HG03460 (cell line): ENCODE data around the gene SOWAHA.
A peak's percentile ranks its signal among the peaks of the same experiment; 100 is the strongest.

Experiments
- ATAC-seq: cut with Tn5 transposase; IDR thresholded peaks from one replicate; pipeline ENCODE4 v1.9.1; 2021; ENCODE audit not compliant: unreplicated experiment

The SOWAHA gene

DNA sequence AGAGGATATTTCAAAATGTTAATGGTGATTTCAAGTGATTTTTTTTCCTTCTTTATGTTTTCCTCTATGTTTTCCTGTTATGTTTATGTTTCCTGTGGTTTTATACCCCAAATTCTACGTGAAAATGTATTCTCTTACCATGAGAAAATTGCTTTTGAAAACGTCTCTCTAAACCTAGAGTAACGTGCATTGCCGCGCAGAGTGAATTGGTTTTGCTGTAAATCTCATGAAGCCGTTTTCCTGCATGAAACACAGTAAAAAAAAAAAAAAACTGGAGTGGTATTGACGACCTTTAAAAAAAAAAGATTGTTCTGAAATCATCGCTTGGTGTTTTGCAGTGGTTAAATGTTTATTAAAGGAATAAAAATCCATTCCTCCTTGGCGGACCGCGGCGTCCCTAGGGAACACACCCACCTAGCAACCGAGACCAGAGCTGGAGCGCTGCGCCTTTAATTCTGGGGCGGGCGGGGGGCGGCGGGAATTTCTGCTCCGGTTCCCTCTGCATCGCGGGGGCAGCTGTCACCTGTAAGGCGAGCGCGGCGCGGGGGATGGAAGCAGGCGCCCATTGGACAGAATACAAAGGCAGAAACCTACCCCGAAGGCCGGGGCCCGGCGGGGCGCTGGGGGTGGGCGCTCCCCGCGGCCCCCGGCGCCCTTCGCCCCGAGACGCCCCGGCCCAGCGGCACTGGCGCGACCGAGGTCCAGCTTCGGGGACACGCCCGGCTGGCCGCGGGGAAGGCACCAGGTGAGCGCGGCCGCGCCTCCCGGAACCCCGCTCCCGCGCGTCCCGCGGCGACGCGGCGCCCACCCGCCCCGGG lies at the start of gene SOWAHA:
Gene SOWAHA (plus strand): TSS at position 522 of the 818 bp plus-strand sequence. CDS start 320 bp downstream, outside the sequence.
- ATAC-seq = no peak

DNA sequence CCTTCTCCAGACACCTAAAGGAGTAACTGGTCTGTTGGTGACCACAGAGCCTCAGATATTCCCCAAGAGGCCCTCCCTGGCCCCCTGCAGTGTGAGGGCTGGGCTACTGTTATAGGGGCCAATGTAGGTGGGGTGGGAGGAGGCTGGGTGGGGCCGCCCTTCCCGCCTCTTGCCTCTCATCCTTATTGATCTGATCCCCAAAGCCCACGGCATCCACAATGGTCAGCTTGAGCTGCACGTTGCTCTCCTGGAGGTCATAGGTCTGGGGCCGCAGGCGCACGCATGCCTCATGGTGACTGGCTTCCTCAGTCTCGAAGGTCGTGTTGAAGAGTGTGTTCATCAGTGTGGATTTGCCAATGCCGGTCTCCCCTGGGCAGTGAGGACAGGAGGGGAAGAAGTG lies 49.1 kb upstream of the SOWAHA start:
- ATAC-seq = no peak

DNA sequence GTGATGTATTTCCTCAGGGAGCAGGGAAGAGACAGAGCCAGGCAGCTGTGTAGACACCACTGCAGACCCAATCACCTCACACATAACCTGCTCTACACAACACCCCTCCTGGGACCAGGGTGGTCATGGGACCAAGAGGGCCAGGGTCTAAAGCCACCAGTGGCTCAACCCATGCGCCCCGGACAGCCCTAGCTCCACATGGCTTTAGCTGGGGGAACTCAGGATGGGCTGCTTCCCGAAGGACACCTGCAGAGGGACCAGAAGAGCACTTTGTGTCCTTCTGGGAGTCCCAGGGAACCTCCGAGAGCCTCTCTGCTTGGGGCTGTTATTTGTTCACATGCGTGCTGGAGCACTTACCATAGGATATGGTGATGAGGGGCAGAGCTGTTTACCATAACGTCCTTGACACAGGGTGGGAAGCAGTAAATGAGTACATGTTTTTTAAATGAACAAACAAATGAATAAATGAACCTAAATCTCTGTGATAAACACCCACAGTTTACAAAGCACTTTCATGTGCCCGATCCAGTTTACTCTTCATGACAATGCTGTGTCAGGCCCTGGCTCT lies 48.3 kb upstream of the SOWAHA start:
- ATAC-seq = no peak

DNA sequence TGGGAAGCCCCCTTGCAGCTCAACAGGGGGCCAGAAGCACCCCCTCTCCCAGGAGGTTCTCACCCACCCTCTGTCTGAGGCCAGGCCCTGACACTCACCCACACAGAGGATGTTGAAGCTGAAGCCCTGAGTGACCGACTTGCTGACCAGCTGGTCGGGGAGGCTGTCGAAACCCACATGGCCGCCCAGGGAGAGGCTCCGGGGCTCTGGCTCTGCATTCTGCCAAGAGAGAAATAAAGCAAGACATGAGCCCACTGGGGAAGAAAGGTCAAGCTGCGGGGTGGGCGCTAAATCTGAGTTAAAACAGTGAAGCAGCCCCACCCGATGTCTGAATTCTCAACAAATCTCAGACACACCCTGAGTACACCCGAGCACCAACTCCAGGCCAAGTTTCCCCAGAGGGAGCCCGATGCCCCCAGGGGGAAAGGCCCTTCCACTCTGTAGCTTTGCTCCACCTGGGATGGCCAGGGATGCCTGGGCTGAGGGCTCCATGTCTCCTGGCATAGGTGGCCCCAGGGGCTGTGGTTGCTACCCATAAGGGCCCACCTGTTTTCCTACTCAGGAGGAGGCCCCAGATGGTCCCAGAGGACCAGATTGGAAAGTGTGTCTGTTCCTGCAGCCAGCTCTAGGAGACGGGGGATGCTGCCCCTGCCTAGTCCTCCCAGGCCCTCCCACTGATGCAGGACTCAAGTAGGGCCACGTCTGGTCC lies 47.6 kb upstream of the SOWAHA start:
- no peak for ATAC-seq

DNA sequence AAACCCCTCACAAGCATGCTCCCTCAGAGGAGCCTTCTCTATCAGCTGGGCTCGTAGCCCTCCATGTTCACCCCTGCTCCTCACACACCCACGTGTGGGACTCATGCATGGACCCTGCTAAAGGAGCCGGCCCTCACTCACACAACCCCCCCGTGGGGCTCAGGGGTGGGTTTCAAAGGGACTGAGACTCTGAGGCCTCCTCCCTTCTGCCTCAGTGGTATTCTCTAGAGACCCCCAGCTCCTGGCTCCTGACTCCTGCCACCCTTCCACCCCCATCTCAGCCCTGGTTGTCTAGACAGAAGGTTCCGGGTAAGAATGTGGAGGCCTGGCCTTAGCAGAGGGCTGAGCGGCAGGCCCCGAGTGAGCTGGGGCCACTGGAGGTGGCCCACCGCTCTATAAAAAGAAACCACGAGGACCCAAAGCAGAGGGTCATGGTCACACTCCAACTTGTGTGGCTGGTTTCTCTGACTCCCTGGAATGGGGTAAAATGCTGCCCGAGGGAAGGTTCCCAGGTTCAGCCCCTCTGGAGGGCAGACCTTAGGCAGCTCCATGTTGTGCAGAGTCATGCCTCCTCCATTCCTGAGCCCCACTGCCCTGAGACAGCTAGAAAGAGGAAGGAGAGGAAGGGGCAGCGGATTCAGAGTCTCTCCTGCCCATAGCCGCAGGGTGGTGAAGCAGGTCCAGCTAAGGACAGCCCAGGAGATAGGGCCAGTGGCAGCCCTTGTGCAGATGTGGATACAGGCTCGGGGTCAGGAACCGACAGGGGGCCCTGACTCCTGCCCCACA lies 46.9 kb upstream of the SOWAHA start:
- ATAC-seq = no peak

DNA sequence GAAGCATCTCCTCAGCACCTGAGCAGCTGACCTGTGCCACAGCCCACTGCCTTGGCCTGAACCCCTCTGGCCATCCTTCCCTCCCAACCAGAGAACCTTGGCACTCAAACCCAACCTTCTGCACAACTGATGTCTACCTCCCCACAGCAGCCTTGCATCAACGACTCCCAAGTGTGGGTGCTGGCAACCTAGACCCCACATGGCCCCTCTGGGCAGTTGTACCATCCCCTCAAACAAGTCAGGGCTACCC lies 46.4 kb upstream of the SOWAHA start:
- no peak for ATAC-seq

DNA sequence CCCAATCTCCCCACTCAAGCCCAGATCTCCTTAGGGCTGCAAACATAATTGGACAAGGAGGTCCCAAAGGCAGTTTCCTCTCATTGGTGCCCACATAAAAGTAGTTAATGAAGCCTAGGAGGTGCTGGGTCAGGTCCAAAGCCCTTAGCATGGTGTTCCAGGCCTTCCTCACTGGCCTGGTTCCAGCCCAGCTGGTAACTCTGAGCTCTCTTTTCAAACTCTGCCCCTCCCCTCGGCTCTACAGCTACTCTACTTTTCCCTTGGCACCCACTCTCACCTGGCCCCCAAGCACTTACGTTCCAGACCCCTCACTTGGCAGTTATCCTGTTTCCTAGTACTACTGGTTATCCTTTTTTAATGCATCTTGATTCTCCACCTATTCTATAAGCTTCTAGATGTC lies 46.0 kb upstream of the SOWAHA start:
- ATAC-seq = no peak

DNA sequence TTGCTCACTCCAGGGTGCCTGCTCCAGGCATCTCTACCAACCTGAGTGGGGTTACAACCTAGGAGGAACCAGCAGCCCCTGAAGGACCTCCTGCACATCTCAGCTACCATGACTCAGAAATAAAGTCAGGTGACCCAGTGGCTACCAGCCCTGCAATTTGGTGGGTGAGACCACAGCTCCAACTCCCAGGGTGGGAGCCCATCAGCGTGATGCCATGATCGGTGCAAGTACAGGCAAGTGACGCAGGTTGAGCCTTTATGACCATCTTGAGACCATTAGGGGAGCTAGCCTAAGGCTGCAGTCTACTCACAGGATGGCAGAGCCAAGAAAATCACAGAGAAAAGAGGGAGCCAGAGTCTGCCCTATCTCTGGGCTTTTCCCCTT lies 44.6 kb upstream of the SOWAHA start:
- ATAC-seq = no peak

DNA sequence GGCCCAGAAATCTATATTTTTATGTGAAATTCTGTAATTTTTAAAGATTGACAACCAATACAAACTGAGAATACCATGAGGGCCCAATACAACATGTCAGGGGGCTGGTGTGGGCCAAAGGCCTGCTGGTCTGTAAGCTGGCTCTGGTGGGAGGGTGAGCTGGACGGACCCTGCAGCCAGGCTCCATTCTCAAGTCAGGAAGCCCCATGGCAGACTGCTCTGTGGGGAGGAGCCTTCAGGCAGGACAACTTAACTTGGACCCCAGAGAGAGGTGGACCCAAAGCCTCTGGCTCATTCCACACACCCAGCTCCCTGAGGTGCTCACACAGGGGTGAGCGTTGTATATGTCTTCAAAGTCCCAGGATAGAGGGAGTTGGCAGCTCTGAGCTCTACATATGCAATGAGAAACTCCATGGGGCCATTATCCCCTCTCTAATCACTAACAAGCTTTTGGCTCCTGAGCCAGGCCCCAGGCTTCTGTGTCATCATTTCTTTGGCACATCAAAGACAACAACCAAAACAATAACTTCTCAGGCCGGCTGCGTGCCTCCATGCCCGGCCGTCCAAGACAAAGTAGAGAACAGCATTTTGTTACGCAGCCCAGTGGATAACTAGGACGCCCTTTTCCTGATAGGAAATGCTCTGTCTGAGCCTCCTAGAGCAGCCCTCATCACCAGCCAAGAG lies 42.5 kb upstream of the SOWAHA start:
- ATAC-seq = no peak

DNA sequence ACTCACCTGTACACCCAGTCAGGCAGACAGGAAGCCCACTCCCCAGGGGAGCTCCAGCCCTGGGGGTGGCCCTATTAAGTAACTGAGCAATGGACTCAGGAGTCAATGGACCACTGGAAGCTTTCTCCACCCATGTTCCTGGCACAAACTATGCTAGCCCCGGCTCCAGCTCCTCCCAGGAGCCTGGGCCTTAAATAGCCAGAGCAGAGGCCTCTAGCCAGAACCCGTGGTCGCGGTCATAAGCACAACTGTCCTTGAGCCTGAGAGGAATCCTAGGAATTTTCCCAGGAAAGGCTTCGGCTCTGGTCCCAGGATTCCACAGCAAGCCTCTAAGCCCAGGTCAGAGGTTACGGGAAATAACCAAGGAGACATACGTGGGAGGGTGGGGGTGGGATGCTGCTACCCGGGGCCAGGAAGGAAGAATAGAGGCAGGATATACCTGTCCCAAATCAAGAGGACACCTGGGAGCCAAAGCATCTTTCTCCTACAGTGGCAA lies 41.6 kb upstream of the SOWAHA start:
- no peak for ATAC-seq

DNA sequence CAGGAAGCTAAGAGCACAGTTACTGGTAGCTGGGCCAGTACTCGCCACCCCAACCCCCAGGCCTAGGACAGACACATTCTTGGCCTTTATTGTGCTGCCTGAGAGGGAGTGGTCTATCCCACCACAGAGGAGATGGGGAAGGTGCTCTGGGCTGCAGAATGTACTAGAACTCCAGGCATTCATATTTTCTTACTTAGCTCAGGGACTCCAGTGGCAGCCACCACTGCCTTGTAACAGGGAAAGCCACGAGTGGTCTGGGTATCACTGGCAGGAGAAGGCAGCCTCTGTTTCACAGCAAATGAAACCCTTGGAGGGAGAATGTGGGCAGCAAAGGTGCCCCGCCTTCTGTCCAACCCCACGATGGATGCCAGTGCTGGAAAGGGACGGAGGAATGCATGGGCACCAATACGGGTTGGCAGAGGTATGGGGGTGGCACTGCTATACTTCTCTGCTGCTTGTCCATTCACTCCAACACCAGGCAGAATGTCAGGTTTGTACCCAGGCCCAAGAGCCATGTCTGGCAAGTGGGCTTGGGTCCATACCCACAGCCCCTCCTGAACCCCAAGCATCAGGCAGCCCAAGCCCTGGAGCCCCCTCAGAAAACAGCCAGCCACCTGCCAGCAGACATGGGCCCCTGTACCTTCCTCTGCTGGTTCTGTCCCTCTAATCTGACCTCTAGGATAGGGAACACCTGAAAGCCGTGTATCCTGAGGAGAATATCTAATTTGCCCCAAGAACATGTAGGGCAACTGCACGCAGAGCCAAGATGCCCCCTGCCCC lies 40.6 kb upstream of the SOWAHA start:
- no peak for ATAC-seq

DNA sequence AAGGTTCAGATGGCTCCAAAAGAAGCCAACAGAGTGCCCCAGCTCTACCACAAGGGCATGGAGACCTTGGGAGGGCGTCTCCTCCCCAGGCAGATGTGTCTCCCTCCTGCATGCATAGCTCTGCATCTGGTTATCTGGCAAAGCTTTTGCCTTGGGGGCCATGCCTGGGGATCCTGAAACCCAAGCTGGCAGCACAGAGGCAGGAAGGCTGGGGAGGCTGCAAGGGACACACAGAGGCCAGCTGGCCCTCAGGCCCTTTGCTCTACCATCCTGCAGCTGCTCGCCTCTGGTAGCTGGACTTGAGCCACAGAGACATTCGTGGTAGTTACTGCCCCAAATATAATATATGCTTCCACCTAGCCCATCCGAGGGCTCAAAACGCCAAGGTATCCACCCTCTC lies 40.0 kb upstream of the SOWAHA start:
- ATAC-seq = no peak

DNA sequence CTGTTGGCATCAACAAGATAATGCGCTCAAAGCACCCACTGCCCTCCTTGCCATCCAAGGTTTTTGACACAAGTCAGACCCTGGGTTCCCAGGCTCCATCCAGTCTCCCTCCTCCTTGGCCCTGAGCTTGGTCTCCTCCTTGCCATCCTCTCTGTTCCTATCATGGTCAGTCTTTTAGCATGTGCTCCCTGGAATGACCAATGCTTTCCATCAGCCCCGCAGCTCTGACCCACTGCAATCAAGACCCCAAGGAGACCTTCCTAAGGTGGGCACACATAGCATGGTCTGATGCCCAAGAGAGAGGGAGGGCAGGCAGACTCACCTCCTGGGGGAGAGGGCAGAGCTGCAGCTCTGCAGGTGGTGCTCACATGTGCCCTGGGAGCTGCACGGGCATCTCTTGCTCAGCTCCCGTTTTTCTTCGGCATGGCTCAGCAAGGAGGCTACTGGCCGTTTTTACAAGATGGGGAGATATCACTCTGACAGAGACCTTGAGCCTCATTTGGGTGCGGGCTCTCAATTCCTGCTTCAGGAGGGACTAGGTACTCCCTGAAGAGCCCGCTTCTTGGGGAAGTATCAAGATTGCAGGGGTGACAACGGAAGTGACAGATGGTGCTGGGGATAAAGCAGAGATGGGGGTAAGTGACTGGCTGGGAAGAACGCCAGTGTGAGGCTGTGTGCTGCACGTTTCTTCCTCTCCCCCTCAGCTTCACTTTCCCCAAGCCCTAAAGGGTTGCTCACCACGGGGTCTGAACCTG lies 39.3 kb upstream of the SOWAHA start:
- ATAC-seq = no peak

DNA sequence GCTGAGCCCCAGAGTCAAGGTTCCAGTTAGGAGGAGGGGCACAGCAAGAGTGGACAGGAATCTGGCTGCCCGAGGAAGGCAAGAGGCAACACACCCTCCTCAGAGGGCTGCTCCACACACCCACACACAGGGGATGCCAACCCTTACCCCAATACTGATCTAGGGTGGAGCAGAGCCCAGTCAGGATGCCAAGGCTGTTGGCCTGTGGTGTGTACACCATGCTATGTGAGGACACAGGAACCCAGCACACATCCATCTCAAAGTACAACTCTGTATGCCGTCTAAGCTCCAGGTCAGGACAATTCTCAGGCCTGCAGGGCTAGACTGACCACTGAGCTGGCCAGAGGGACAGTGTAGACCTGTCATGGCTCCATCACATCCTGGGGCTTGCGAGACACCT lies 38.7 kb upstream of the SOWAHA start:
- no peak for ATAC-seq

DNA sequence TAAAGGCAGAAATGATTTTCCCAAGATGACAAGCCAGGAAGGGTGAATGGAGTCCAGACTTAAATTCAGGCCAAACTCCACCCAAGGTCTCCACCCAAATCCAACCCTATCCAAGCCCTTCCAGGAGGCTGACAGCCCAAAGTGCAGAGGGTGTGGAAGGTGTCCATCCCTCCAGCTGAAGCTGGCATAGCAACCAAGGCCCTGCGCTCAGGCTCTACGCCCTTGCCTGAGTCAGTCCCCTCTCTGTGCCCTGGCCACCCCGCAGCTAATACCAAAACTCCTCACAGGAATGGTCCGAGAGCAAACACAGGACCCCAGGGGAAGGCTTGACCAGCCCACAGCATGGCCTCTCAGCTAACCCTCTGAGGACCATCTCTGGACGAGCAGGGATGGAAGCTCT lies 38.2 kb upstream of the SOWAHA start:
- ATAC-seq = no peak

DNA sequence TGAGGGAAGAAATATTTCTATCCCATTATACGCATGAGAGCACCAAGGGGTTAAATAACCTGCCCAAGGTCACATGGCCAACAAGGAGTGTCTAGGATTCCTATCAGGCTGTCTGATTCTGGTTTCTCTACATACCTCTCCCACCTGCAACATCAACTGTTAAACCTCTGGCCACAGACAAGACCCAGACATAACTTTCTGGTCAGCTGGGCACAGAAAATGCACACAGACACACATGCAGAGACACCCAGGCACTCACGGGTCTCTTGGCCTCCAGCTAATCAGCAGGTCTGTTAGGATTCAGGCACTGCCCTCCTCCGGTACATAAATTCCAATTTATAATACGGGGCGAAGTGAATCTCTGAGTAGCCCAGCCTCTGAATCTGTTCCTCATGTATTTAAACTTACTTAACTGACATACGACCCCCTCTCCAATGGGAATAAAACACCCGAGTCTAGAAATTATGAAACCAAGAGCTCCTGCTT lies 37.6 kb upstream of the SOWAHA start:
- ATAC-seq = no peak

DNA sequence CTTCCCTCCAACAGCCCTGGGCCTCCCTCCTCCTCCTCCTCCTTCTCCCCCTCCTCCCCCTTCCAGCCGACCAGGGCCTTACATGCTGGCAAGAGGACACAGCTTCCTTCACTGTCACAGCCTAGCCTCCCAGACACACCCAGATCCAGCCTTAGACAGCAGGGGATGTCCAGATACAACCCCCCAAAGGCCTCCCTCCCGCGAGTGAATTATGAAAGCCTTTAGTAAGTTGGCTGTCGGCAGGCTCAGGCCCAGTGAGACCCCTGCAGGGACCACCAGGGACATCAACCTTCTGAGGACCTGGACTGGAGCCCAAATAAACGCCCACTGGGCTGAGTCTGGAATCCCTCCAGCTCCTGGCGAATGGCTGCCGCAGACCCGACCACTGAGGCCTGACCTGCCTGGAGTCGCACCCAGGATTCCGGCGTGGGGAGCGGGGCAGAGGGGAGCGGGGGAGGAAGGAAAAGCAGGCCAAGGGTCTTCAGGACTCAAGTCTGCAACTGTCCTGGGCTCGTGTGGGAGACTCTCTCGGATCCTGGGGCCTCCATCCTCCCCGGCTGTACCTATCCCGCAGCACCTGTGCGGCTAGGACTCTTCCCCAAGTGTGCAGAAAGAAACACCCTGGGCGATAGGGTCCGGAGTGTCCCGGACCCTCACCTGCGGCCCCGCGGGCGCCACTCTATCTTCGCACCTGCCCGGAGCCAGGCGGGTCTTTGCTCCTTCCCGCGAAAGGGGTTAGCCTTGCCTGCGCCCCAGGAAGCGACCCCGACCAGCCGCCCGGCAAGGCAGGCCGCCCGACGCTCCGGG lies 36.8 kb upstream of the SOWAHA start:
- peak; percentile 22 for ATAC-seq

DNA sequence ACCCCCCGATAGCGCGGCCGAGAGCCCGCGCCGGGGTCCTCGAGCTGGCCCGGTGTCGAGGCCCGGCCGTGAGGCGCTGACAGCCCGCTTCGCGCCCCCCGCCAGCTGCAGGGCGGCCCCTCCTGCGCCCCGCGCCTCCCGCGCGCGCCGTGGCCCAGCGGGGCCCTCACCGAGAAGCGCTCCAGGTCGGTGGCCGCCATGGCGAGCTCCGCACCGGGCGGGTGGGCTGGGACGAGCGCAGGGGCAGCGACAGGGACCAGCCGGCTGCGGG lies 36.2 kb upstream of the SOWAHA start:
- no peak for ATAC-seq
